Measurements from ENCODE around the gene PRAMEF20. TPM values are rescaled to one million over a fixed set of nuclear protein-coding genes. Genes with fewer than 3 reads are reported as not detected.

Gene PRAMEF20
- polyA plus RNA-seq, 3 donors: not detected

- no peak for DNase-seq (ENCODE audit: low read depth in 3 of 3, low spot score in 2 of 3)
Measured at GRCh38 chr1:13461977-13462376, 51.7 kb downstream of the PRAMEF20 start.

- no peak for DNase-seq (ENCODE audit: low read depth in 3 of 3, low spot score in 2 of 3)
Measured at GRCh38 chr1:13462682-13463081, 52.4 kb downstream of the PRAMEF20 start.

- no peak for DNase-seq (ENCODE audit: low read depth in 3 of 3, low spot score in 2 of 3)
Measured at GRCh38 chr1:13465515-13465914, 55.3 kb downstream of the PRAMEF20 start.

GRCh38 chr1:13469343-13469742 lies 59.1 kb downstream of the PRAMEF20 start:
- DNase-seq (ENCODE audit: low read depth in 3 of 3, low spot score in 2 of 3): peak in 2 of 3 donors; percentile 12 to 17

Other genes starting within 250 kb of the PRAMEF20 start
- gene HNRNPCL4, start 244.8 kb upstream of the PRAMEF20 start, polyA plus RNA-seq (ENCODE audit: insufficient read length in 3 of 3): under 1 TPM in 1 of 3 donors, not detected in 2; 0.21 TPM
- not detected for gene PRAMEF9, start 238.6 kb upstream of the PRAMEF20 start, polyA plus RNA-seq (ENCODE audit: insufficient read length in 3 of 3)
- gene PRAMEF13, start 209.0 kb upstream of the PRAMEF20 start, polyA plus RNA-seq (ENCODE audit: insufficient read length in 3 of 3): not detected
- gene PRAMEF18, start 184.3 kb upstream of the PRAMEF20 start, polyA plus RNA-seq (ENCODE audit: insufficient read length in 3 of 3): not detected
- gene PRAMEF5, start 156.3 kb upstream of the PRAMEF20 start, polyA plus RNA-seq (ENCODE audit: insufficient read length in 3 of 3): not detected
- not detected for gene PRAMEF8, start 125.3 kb upstream of the PRAMEF20 start, polyA plus RNA-seq (ENCODE audit: insufficient read length in 3 of 3)
- gene PRAMEF33, start 106.9 kb upstream of the PRAMEF20 start, polyA plus RNA-seq (ENCODE audit: insufficient read length in 3 of 3): not detected
- not detected for gene PRAMEF15, start 94.9 kb upstream of the PRAMEF20 start, polyA plus RNA-seq (ENCODE audit: insufficient read length in 3 of 3)
- not detected for gene PRAMEF14, start 63.3 kb upstream of the PRAMEF20 start, polyA plus RNA-seq (ENCODE audit: insufficient read length in 3 of 3)
- gene PRAMEF19, start 38.5 kb upstream of the PRAMEF20 start, polyA plus RNA-seq (ENCODE audit: insufficient read length in 3 of 3): not detected
- gene PRAMEF17, start 20.8 kb upstream of the PRAMEF20 start, polyA plus RNA-seq (ENCODE audit: insufficient read length in 3 of 3): not detected
- not detected for gene LRRC38, start 103.6 kb downstream of the PRAMEF20 start, polyA plus RNA-seq (ENCODE audit: insufficient read length in 3 of 3)
- gene PDPN, start 173.4 kb downstream of the PRAMEF20 start, polyA plus RNA-seq (ENCODE audit: insufficient read length in 3 of 3): 10 to 100 TPM; 16.2 to 23.0 (median 16.9) TPM